Liver (tissue), 3 donors: ENCODE data around the gene SF3B6.
"Not testable (repeated sequence)": the region's sequence is repeated elsewhere in the genome, so short reads cannot be mapped to it uniquely, and the experiment has no call there.

ENCODE experiments used
- EGR1 ChIP-seq, 2 donors: IDR thresholded peaks; 2 replicates each; pipeline ENCODE4 v1.6.1; 2016 to 2018; ENCODE audit warnings: antibody characterized with exemption in 2 of 2, low read depth in 2 of 2
- GABPA ChIP-seq, 2 donors: IDR thresholded peaks in 1 of 2; conservative IDR thresholded peaks in 1 of 2; 2 replicates each; pipeline ENCODE4 v1.6.1; 2016; ENCODE audit warnings: antibody characterized with exemption in 2 of 2, mild to moderate bottlenecking in 1 of 2, moderate library complexity in 1 of 2
- RAD21 ChIP-seq, 2 donors: IDR thresholded peaks; 2 replicates each; pipeline ENCODE4 v1.6.1; 2016; ENCODE audit warnings: antibody characterized with exemption in 2 of 2, mild to moderate bottlenecking in 2 of 2
- REST ChIP-seq: IDR thresholded peaks from 2 replicates; pipeline ENCODE4 v1.6.1; 2016; ENCODE audit warnings: antibody characterized with exemption, mild to moderate bottlenecking
- SP1 ChIP-seq: IDR thresholded peaks from 2 replicates; pipeline ENCODE4 v1.6.1; 2018; ENCODE audit warnings: antibody characterized with exemption, mild to moderate bottlenecking
- TAF1 ChIP-seq: conservative IDR thresholded peaks from 2 replicates; pipeline ENCODE4 v1.6.1; 2016; ENCODE audit warnings: antibody characterized with exemption, mild to moderate bottlenecking
- YY1 ChIP-seq: IDR thresholded peaks from 2 replicates; pipeline ENCODE4 v1.6.1; 2016; ENCODE audit warnings: antibody characterized with exemption, mild to moderate bottlenecking
- TF ChIP-seq, protein P1 (sequence below): fragments of 150-350 bp; IDR thresholded peaks from 2 replicates; pipeline ENCODE4 v1.5.1; 2017; ENCODE audit warnings: improper control_type of control experiment, low read depth, low read length; ENCODE audit not compliant: missing input control
- TF ChIP-seq, protein P2 (sequence below): IDR thresholded peaks from 2 replicates; pipeline ENCODE4 v1.6.1; 2016; ENCODE audit warnings: antibody characterized with exemption
- TF ChIP-seq, protein P3 (sequence below): IDR thresholded peaks from 2 replicates; pipeline ENCODE4 v1.6.1; 2016; ENCODE audit warnings: antibody characterized with exemption
- donor health status: healthy.
- donor health status: healthy.

GRCh38 chr2:24100732-24101131, 24.6 kb upstream of the SF3B6 start:
- TF ChIP-seq, protein P1, sequence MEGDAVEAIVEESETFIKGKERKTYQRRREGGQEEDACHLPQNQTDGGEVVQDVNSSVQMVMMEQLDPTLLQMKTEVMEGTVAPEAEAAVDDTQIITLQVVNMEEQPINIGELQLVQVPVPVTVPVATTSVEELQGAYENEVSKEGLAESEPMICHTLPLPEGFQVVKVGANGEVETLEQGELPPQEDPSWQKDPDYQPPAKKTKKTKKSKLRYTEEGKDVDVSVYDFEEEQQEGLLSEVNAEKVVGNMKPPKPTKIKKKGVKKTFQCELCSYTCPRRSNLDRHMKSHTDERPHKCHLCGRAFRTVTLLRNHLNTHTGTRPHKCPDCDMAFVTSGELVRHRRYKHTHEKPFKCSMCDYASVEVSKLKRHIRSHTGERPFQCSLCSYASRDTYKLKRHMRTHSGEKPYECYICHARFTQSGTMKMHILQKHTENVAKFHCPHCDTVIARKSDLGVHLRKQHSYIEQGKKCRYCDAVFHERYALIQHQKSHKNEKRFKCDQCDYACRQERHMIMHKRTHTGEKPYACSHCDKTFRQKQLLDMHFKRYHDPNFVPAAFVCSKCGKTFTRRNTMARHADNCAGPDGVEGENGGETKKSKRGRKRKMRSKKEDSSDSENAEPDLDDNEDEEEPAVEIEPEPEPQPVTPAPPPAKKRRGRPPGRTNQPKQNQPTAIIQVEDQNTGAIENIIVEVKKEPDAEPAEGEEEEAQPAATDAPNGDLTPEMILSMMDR, result not testable (repeated sequence)
- TF ChIP-seq, protein P2, sequence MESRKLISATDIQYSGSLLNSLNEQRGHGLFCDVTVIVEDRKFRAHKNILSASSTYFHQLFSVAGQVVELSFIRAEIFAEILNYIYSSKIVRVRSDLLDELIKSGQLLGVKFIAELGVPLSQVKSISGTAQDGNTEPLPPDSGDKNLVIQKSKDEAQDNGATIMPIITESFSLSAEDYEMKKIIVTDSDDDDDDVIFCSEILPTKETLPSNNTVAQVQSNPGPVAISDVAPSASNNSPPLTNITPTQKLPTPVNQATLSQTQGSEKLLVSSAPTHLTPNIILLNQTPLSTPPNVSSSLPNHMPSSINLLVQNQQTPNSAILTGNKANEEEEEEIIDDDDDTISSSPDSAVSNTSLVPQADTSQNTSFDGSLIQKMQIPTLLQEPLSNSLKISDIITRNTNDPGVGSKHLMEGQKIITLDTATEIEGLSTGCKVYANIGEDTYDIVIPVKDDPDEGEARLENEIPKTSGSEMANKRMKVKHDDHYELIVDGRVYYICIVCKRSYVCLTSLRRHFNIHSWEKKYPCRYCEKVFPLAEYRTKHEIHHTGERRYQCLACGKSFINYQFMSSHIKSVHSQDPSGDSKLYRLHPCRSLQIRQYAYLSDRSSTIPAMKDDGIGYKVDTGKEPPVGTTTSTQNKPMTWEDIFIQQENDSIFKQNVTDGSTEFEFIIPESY, result not testable (repeated sequence)
- TF ChIP-seq REST; TAF1; YY1; SP1; EGR1 (IDR thresholded peaks at IDR 0.05; ENCODE audit: low read depth in 2 of 2); GABPA (IDR thresholded peaks at IDR 0.05 in 1 of 2, conservative IDR thresholded peaks at IDR 0.05 in 1 of 2); RAD21 (IDR thresholded peaks at IDR 0.05): not testable (repeated sequence)
- TF ChIP-seq, protein P3, sequence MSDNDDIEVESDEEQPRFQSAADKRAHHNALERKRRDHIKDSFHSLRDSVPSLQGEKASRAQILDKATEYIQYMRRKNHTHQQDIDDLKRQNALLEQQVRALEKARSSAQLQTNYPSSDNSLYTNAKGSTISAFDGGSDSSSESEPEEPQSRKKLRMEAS, result not testable (repeated sequence)
